GM23248 (cell line): ENCODE measurements around the gene RALGDS.

Experiments
- EZH2 ChIP-seq: fragments of 200-600 bp; sonication (generic); IDR thresholded peaks from 2 replicates; pipeline ENCODE4 v1.6.1; 2018; ENCODE audit warnings: antibody characterized with exemption, mild to moderate bottlenecking; ENCODE audit not compliant: insufficient read depth, poor library complexity, severe bottlenecking
- EZH2phosphoT487 ChIP-seq: fragments of 200-600 bp; sonication (generic); IDR thresholded peaks from 2 replicates; pipeline ENCODE4 v1.6.1; 2018; ENCODE audit warnings: antibody characterized with exemption, moderate library complexity, mild to moderate bottlenecking, low read depth; ENCODE audit not compliant: insufficient read depth

DNA sequence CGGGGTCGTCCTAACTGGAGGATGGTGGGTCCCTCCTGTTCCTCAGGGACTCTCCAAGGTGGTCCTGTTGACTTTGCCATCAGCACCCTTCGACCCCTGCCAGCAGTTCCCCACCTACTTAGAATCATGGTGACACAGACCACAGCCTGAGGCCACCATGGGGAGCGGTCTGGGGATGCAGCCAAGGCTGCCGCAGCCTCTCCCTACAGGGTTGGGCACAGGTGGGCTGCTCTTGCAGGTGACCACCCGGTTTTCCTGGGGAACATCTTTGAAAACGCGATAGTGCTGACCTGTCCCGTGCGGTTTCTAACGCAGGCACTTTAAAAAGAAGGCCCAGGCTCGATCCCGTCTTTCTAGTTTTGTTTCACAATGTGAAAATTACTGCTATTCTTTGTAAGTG, 72.0 kb downstream of the RALGDS start:
- TF ChIP-seq EZH2phosphoT487 (no peak), EZH2 (no peak)
